Activated naive CD8-positive, alpha-beta T cell treated with anti-CD3 and anti-CD28 coated beads, Interleukin-2, amount 50 U/mL, for 24 hours (primary cell): ENCODE results near the gene GMEB2.

Experiments used
- ATAC-seq: fragments of 150-1000 bp; cut with Tn5 transposase; one replicate; pipeline ENCODE4 v1.10.0; 2021
- DNase-seq: peaks from one replicate; pipeline ENCODE4 v3.0.0; 2021
- H3K27ac Mint-ChIP-seq: one replicate; pipeline ENCODE4 v1.8.0; 2021; ENCODE audit warnings: mild to moderate bottlenecking, mixed read lengths
- H3K27me3 Mint-ChIP-seq: one replicate; pipeline ENCODE4 v1.8.0; 2021; ENCODE audit warnings: mixed read lengths
- H3K36me3 Mint-ChIP-seq: one replicate; pipeline ENCODE4 v1.8.0; 2021; ENCODE audit warnings: low read depth, mixed read lengths
- H3K4me1 Mint-ChIP-seq: one replicate; pipeline ENCODE4 v1.8.0; 2021; ENCODE audit warnings: mixed read lengths
- H3K4me3 Mint-ChIP-seq: one replicate; pipeline ENCODE4 v1.8.0; 2021; ENCODE audit warnings: mild to moderate bottlenecking, moderate library complexity, mixed read lengths
- H3K9me3 Mint-ChIP-seq: one replicate; pipeline ENCODE4 v1.8.0; 2021; ENCODE audit warnings: mixed read lengths

Gene GMEB2

DNA sequence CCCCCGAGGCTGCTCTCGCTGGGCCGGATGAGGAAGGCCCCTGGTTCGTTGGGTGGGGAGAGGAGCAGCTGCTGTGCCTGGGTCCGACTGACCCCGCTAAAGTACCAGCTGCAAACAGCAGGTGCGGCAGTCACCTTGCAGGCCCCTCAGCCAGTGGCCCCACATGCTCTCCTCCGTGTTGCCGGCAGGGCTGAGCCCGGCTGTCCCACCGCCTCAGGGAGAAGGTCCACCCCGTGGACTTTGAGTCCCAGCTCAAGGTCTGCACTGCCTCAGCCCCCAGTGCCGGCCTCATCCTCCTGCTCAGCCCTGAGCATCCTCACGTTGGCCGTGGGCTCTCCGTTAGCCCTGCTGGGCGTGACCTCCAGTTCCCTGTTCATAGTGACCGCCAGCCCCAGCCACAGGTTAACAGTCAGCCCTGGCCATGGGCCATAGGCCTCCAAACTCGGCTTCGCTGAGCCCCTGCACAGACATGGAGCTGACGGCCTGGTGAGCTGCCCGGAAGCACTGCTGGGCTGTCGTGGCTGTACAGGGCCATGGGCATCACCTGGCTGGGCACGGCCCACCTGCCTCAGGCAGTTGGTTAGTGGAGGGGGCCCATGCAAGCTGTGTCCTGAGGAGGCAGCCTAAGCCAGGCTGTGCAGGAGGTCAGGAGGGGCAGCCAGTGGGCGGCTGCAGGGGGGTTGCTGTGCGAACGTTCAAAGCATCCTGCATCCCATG lies 82.5 kb downstream of the GMEB2 start:
- peaks cover 2% of the 10 kb centered on the region for H3K4me1 Mint-ChIP-seq
- H3K36me3 Mint-ChIP-seq: no peaks in the 10 kb centered on the region
- no peak overlapping the region for H3K27ac Mint-ChIP-seq
- no peak overlapping the region for H3K4me3 Mint-ChIP-seq
- peaks cover 7% of the 10 kb centered on the region for H3K27me3 Mint-ChIP-seq
- no peaks in the 10 kb centered on the region for H3K9me3 Mint-ChIP-seq
- no peak for ATAC-seq
- DNase-seq: no peak

GRCh38 chr20:63543733-63544132 lies 83.2 kb downstream of the GMEB2 start:
- H3K27ac Mint-ChIP-seq: no peak overlapping the region
- DNase-seq (no peak), ATAC-seq (no peak)
- H3K4me3 Mint-ChIP-seq: no peak overlapping the region
- H3K27me3 Mint-ChIP-seq: peaks cover 4% of the 10 kb centered on the region
- no peaks in the 10 kb centered on the region for H3K9me3 Mint-ChIP-seq
- H3K4me1 Mint-ChIP-seq: peaks cover 2% of the 10 kb centered on the region
- no peaks in the 10 kb centered on the region for H3K36me3 Mint-ChIP-seq

GRCh38 chr20:63543131-63543530 lies 83.8 kb downstream of the GMEB2 start:
- DNase-seq: no peak
- H3K9me3 Mint-ChIP-seq: no peaks in the 10 kb centered on the region
- H3K36me3 Mint-ChIP-seq: no peaks in the 10 kb centered on the region
- H3K27me3 Mint-ChIP-seq: peaks cover 2% of the 10 kb centered on the region
- peaks cover 2% of the 10 kb centered on the region for H3K4me1 Mint-ChIP-seq
- no peak overlapping the region for H3K4me3 Mint-ChIP-seq
- no peak for ATAC-seq
- H3K27ac Mint-ChIP-seq: no peak overlapping the region

DNA sequence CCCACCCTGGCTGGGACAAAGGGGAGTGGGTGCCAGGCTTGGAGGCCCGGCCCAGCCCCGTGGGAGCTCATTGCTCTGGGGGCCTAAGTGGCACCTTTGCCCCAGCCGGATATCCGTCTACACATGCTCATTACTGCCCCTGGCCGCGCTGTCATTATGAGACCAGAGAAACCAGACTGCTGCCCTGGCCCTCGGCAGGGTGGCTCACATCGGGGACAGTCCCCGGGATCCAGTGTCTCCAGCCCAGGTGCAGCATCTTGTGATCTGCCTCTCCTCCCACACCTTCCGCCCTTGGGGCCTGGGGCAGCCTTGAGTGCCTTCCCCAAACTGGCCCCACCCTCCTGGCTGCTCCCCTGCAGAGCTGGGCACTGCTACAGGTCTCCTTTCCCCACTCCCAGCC lies 84.2 kb downstream of the GMEB2 start:
- peaks cover 4% of the 10 kb centered on the region for H3K4me1 Mint-ChIP-seq
- H3K27ac Mint-ChIP-seq: no peak overlapping the region
- H3K4me3 Mint-ChIP-seq: no peak overlapping the region
- no peaks in the 10 kb centered on the region for H3K36me3 Mint-ChIP-seq
- H3K27me3 Mint-ChIP-seq: peaks cover 2% of the 10 kb centered on the region
- no peak for DNase-seq
- no peak for ATAC-seq
- no peaks in the 10 kb centered on the region for H3K9me3 Mint-ChIP-seq

- ATAC-seq: no peak
- no peak overlapping the region for H3K27ac Mint-ChIP-seq
- H3K36me3 Mint-ChIP-seq: no peaks in the 10 kb centered on the region
- peaks cover 2% of the 10 kb centered on the region for H3K27me3 Mint-ChIP-seq
- peaks cover 7% of the 10 kb centered on the region for H3K4me1 Mint-ChIP-seq
- no peak overlapping the region for H3K4me3 Mint-ChIP-seq
- DNase-seq: no peak
- H3K9me3 Mint-ChIP-seq: no peaks in the 10 kb centered on the region
These were observed 84.8 kb downstream of the GMEB2 start for GRCh38 chr20:63542031-63542559.

DNA sequence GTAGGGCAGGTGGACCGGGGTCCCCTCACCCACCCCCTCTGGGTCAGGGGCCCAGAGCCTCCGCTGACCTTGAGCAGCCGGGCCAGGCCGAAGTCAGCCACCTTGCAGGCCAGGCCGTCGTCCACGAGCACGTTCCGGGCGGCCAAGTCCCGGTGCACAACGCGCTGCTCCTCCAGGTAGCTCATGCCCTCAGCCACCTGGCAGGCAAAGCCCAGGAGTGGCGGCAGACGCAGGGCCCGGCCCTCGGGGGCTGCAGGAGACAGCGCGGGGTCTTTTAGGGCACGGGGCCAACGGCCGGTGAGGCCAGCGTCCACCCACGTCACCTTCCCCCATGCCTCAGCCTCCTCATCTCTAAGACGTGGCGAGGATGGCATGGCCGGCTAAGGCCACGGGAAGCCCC lies 85.5 kb downstream of the GMEB2 start:
- no peak for DNase-seq
- Mint-ChIP-seq H3K9me3 (no peaks in the 10 kb centered on the region), H3K4me3 (no peak overlapping the region), H3K36me3 (no peaks in the 10 kb centered on the region), H3K4me1 (peaks cover 10% of the 10 kb centered on the region), H3K27ac (no peak overlapping the region), H3K27me3 (peaks cover 2% of the 10 kb centered on the region)
- ATAC-seq: no peak

DNA sequence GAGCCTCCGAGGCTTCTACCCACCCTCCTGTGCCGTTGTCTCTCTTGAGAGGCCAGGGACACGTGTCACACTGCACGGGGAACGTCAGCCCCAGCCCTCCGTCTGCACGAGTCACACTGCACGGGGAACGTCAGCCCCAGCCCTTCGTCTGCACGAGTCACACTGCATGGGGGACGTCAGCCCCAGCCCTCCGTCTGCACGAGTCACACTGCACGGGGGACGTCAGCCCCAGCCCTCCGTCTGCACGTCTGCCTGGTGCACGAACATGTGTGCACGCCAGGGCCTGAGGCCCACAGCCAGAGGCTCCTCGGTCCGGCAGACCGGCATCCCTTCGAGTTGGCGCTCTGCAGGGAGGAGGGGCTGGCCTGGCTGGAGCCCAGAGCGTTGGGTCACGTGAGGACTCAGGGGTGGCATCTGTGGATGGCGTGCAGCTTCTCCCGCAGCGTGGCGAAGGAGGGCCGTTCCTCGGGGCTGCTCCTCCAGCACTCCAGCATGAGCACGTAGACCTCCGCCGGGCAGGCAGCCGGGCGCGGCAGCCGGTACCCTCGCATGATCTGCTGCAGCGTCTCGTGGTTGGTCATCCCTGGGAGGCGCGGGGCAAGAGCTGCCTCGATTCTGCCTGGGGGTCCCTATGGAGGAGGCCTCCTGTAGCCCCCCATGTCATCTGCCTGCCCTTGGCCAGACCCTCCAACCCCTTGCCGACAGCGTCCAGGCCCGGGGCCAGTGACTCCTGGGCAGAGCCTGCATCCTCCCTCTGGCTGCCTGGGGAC lies 86.3 kb downstream of the GMEB2 start:
- Mint-ChIP-seq H3K4me3 (no peak overlapping the region), H3K27ac (no peak overlapping the region), H3K36me3 (no peaks in the 10 kb centered on the region), H3K27me3 (peaks cover 2% of the 10 kb centered on the region), H3K9me3 (no peaks in the 10 kb centered on the region), H3K4me1 (peaks cover 10% of the 10 kb centered on the region)
- DNase-seq (peak; percentile 27), ATAC-seq (no peak)

DNA sequence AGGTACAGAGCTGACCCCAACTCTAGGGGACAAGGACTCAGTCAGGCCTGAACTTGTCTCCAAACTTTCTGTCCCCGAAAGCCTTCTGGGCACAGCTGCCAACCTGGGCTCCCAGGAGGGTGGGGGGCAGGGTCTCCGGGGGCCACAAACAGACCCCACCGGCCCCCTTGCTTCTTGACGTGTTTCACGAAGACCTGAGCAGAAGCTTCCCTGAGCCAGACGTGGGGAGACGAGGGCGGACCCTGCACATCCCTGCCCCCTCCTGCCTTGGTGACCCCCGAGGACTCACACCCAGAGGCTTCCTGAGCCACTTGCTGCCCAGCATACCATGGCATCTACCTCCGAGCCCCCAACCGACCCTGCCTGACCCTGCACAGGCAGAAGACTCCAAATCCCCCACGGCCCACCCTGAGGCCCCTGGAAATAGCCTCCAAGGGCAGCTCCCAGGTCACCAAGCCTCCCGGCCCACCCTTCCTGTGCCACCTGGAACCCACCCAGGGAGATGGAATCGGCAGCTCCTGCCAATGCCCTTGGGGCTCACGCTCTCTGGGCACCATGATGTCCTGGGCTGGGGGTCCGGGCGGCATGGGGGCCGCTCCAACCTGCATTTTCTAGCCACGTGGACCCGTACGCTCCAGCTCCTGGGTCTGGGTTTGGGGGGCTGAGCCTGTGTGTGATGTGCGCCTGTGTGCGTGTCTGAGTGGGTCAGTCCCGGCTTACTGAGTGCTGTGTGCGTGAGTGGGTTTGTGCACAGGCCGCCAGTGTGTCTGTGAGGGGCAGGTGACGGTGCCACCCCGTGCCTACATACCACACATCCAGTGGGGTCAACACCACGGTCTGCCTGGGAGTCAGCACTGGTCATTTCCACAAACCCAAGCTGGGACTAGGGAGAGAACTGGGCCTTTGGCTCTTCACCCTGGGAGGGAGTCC lies 87.2 kb downstream of the GMEB2 start:
- no peak overlapping the region for H3K4me3 Mint-ChIP-seq
- H3K27me3 Mint-ChIP-seq: peaks cover 2% of the 10 kb centered on the region
- peaks cover 10% of the 10 kb centered on the region for H3K4me1 Mint-ChIP-seq
- DNase-seq (no peak), ATAC-seq (no peak)
- no peaks in the 10 kb centered on the region for H3K9me3 Mint-ChIP-seq
- no peak overlapping the region for H3K27ac Mint-ChIP-seq
- no peaks in the 10 kb centered on the region for H3K36me3 Mint-ChIP-seq

DNA sequence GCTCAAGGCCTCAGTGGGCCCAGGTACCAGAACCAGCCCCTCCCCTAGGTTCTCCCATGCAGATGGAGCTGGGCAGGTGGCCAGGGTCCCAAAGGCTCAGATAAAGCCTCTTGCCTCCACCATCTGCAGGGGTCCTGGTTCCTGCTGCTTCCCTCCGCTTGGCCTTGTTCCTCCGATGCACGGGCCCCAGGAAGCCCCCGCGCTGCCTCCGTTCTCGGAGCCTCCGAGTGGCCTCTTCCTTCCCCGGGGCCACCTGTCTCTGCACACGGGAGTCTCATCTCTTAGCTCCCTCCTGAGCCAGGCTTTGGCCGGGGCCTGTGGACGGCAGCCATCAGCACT lies 87.8 kb downstream of the GMEB2 start:
- no peaks in the 10 kb centered on the region for H3K9me3 Mint-ChIP-seq
- peaks cover 10% of the 10 kb centered on the region for H3K4me1 Mint-ChIP-seq
- ATAC-seq (no peak), DNase-seq (no peak)
- no peaks in the 10 kb centered on the region for H3K36me3 Mint-ChIP-seq
- H3K27me3 Mint-ChIP-seq: peaks cover 2% of the 10 kb centered on the region
- H3K4me3 Mint-ChIP-seq: no peak overlapping the region
- H3K27ac Mint-ChIP-seq: no peak overlapping the region

DNA sequence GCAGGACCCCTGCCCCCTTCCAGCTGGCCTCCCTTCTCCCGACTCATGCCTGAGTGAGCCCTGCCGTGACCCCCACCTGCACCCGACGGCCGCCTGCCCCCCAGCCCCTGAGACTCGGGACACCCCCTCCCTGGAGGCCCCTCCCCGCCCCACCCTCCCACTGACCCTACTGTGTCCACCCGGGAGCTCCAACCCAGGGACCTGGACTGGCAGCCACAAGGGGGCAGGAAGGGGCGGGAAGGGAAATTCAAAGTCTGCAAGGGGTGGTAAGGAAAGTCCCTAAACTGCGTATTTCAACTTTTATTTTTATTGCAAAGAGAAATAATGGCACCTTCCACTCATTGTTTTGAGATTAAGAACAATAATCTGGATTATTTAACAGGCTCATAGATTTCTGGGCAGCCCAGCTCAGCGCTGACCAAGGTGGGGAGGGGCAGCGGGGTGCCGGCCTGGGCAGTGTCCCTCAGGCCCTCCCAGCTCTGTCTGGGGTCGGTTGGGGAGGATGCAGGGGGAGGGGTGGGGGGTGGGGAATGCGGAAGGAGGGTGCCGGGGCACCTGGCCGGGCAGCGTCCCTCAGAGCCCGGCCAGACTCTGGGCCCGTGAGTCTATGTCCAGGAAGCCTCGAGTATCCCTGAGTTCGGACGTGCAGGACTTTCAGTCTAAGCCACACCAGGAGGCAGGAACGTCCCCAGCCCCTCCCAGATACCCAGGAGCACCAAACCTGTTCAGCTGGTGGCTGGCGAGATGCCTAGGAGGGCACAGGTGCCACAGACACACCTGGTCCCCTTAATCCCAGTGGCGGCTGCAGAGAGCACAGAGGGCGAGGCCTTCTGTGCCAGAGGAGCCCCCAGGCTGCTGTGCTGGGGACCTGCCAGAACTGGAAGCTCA lies 88.5 kb downstream of the GMEB2 start:
- DNase-seq: no peak
- Mint-ChIP-seq H3K4me3 (peak overlapping the region; percentile 24), H3K27me3 (no peaks in the 10 kb centered on the region), H3K36me3 (no peaks in the 10 kb centered on the region), H3K9me3 (no peaks in the 10 kb centered on the region), H3K27ac (no peak overlapping the region), H3K4me1 (peaks cover 10% of the 10 kb centered on the region)
- ATAC-seq: no peak
